ENCODE results near the gene NRG2. TPM values are rescaled to one million over a fixed set of nuclear protein-coding genes. Genes with fewer than 3 reads are reported as not detected.

The NRG2 gene
- total and polyA plus RNA-seq, 2 of the 4 experiments (the other 2 are of a cell fraction) = 0.18 TPM; not detected in 1

DNA sequence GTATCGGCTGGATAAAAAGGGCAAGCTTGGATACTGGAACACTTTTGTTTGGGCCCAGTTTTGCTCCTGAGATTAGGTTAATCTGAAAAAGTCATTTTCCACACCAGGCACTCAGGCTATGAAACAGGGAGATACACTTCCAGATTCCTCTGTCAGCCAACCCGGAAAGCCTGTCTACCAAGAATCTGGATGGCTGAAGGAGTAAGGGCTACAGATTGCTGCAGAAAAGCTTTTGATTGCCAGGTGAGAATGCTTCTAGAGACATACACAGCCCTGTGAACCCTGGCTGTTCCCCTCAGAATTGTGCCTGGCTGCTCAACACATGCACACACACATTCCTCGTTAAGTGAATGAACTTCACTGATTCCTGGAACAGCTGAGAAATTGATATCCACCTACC lies 133.1 kb downstream of the NRG2 start:
- Histone ChIP-seq H2BK15ac (ENCODE audit: low read depth, low read length) (no peak overlapping the region), H3K9ac (ENCODE audit: low read depth, low read length) (no peak overlapping the region), H3K9me1 (ENCODE audit: insufficient read depth, low read length) (no peaks in the 10 kb centered on the region), H3K14ac (replicated peaks; ENCODE audit: low read depth, low read length) (no peak overlapping the region), H4K91ac (ENCODE audit: insufficient read depth, low read depth, low read length) (no peak overlapping the region), H2BK120ac (ENCODE audit: low read depth, low read length) (no peak overlapping the region), H3K56ac (ENCODE audit: extremely low read depth, insufficient read depth, low read length) (no peak overlapping the region), H2AK9ac (replicated peaks; ENCODE audit: low read depth, low read length, poor library complexity) (no peak overlapping the region), H3K27me3 (ENCODE audit: control insufficient read depth, insufficient read depth, low read length) (peaks cover 50% of the 10 kb centered on the region), H2BK20ac (ENCODE audit: low read depth, low read length) (no peak overlapping the region), H4K8ac (ENCODE audit: low read depth in 2 of 2, low read length in 2 of 2) (no peak overlapping the region), H3K9me3 (ENCODE audit: control insufficient read depth, insufficient read depth, low read length) (no peaks in the 10 kb centered on the region), H2AFZ (replicated peaks; ENCODE audit: low read length, poor library complexity) (no peak overlapping the region), H3K4me1 (ENCODE audit: control insufficient read depth, insufficient read depth, low read length) (no peaks in the 10 kb centered on the region), H3K18ac (ENCODE audit: low read depth, low read length) (no peak overlapping the region), H2AK5ac (ENCODE audit: low read depth, low read length) (no peak overlapping the region), H3K4me2 (ENCODE audit: low read depth, low read length) (no peak overlapping the region), H4K5ac (ENCODE audit: low read depth, low read length) (no peak overlapping the region), H2BK5ac (ENCODE audit: low read depth, low read length, poor library complexity, severe bottlenecking) (no peak overlapping the region), H3K36me3 (ENCODE audit: control insufficient read depth, insufficient read depth, low read length) (no peaks in the 10 kb centered on the region), H3K4ac (ENCODE audit: low read depth, low read length) (no peak overlapping the region), H4K20me1 (ENCODE audit: insufficient read depth, low read length) (no peaks in the 10 kb centered on the region), H3K27ac (ENCODE audit: insufficient read depth, low read length) (no peak overlapping the region), H3K4me3 (ENCODE audit: insufficient read depth, low read depth, low read length) (no peak overlapping the region), H3K23ac (ENCODE audit: low read depth, low read length) (no peak overlapping the region), H3K79me1 (ENCODE audit: low read depth in 1 of 2, low read length in 2 of 2) (no peaks in the 10 kb centered on the region)
- dilution Hi-C loops (cut with HindIII; ENCODE audit: low sequenced_read_pairs, unreplicated experiment) = no loop called here
- POLR2A ChIA-PET (ENCODE audit: unreplicated experiment) = no interaction called here
- ATAC-seq (ENCODE audit: low read depth) = no peak
- WGBS, 2 experiments (ENCODE audit: extremely low coverage in 2 of 2, insufficient read length in 1 of 2) = 83% methylated on average over 1 of the region's 3 CpGs; no CpG with 5 or more reads in 1 of the 2 experiments
- DNase-seq = no peak
- intact Hi-C loops (cut with micrococcal nuclease) = no loop called here
- no TSS peak for BruUV-seq (replicated peaks)
- in situ Hi-C loops (cut with MboI; ENCODE audit: low sequenced_read_pairs) = no loop called here
- TF ChIP-seq NFE2L2 (IDR thresholded peaks at IDR 0.05; ENCODE audit: low read depth, low read length) (no peak), POLR2A (IDR thresholded peaks at IDR 0.05; ENCODE audit: low read depth, low read length) (no peak), BHLHE40 (IDR thresholded peaks at IDR 0.05; ENCODE audit: low read depth, low read length) (no peak), SMC3 (IDR thresholded peaks at IDR 0.05; ENCODE audit: low read depth, low read length) (no peak), RCOR1 (IDR thresholded peaks at IDR 0.05; ENCODE audit: insufficient replicate concordance, low read length) (no peak), CHD1 (IDR thresholded peaks at IDR 0.05; ENCODE audit: low read depth, low read length) (no peak), MXI1 (IDR thresholded peaks at IDR 0.05; ENCODE audit: borderline replicate concordance, low read depth, low read length) (no peak), MAFK (IDR thresholded peaks at IDR 0.05; ENCODE audit: low read depth, low read length) (no peak), USF2 (IDR thresholded peaks at IDR 0.05; ENCODE audit: low read depth, low read length) (no peak), FOS (IDR thresholded peaks at IDR 0.05; ENCODE audit: low read depth, low read length) (no peak), RAD21 (IDR thresholded peaks at IDR 0.05; ENCODE audit: low read length) (no peak), CEBPB (IDR thresholded peaks at IDR 0.05; ENCODE audit: low read depth, low read length) (no peak)
- TF ChIP-seq, protein P1, sequence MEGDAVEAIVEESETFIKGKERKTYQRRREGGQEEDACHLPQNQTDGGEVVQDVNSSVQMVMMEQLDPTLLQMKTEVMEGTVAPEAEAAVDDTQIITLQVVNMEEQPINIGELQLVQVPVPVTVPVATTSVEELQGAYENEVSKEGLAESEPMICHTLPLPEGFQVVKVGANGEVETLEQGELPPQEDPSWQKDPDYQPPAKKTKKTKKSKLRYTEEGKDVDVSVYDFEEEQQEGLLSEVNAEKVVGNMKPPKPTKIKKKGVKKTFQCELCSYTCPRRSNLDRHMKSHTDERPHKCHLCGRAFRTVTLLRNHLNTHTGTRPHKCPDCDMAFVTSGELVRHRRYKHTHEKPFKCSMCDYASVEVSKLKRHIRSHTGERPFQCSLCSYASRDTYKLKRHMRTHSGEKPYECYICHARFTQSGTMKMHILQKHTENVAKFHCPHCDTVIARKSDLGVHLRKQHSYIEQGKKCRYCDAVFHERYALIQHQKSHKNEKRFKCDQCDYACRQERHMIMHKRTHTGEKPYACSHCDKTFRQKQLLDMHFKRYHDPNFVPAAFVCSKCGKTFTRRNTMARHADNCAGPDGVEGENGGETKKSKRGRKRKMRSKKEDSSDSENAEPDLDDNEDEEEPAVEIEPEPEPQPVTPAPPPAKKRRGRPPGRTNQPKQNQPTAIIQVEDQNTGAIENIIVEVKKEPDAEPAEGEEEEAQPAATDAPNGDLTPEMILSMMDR (conservative IDR thresholded peaks at IDR 0.05; ENCODE audit: low read depth, low read length) = no peak
- TF ChIP-seq, protein P2, sequence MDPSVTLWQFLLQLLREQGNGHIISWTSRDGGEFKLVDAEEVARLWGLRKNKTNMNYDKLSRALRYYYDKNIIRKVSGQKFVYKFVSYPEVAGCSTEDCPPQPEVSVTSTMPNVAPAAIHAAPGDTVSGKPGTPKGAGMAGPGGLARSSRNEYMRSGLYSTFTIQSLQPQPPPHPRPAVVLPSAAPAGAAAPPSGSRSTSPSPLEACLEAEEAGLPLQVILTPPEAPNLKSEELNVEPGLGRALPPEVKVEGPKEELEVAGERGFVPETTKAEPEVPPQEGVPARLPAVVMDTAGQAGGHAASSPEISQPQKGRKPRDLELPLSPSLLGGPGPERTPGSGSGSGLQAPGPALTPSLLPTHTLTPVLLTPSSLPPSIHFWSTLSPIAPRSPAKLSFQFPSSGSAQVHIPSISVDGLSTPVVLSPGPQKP (IDR thresholded peaks at IDR 0.05; ENCODE audit: borderline replicate concordance, low read depth, low read length) = no peak
- CTCF ChIA-PET = no interaction called here

Measured in IMR-90 (cell line).